Measurements from ENCODE around the gene TRMT10C.

- TF ChIP-seq CTCF (IDR thresholded peaks at IDR 0.05; ENCODE audit: low read depth, low read length) (no peak), EZH2phosphoT487 (IDR thresholded peaks at IDR 0.05; ENCODE audit: low read depth) (no peak)
Measured at GRCh38 chr3:101588616-101589015, 26.9 kb downstream of the TRMT10C start.

Data from OCI-LY3 (cell line).